Cardiac fibroblast (primary cell): ENCODE results near the gene USP7.
A peak's percentile ranks its signal among the peaks of the same experiment; 100 is the strongest.

Source experiments
- DNase-seq, 2 donors: peaks; one replicate each; pipeline versions ENCODE4 v3.0.0 to v3.0.0-alpha.2; 2010; ENCODE audit warnings: low read depth in 2 of 2
- H3K4me3 ChIP-seq, 2 donors: replicated peaks in 1 of 2; 1 replicate in 1 of 2; 2 replicates in 1 of 2; pipeline ENCODE4 v1.5.1; 2011; ENCODE audit warnings: low read depth in 2 of 2, low read length in 2 of 2, mild to moderate bottlenecking in 2 of 2, moderate library complexity in 1 of 2
- CTCF ChIP-seq: IDR thresholded peaks from one replicate; pipeline ENCODE4 v1.5.1; 2011; ENCODE audit warnings: low read depth, mild to moderate bottlenecking, low read length, inconsistent platforms

Gene USP7

GRCh38 chr16:8936421-8936820, 27.3 kb downstream of the USP7 start:
- H3K4me3 ChIP-seq = no peak overlapping the region
- peak; percentile 71 for TF ChIP-seq CTCF
- peak; percentile 36 to 52 for DNase-seq

GRCh38 chr16:8935989-8936388, 27.7 kb downstream of the USP7 start:
- DNase-seq = no peak
- TF ChIP-seq CTCF = peak; percentile 34
- no peak overlapping the region for H3K4me3 ChIP-seq

- no peak for DNase-seq
- TF ChIP-seq CTCF = no peak
- no peak overlapping the region for H3K4me3 ChIP-seq
Measured at GRCh38 chr16:8934601-8935000, 29.1 kb downstream of the USP7 start.

- H3K4me3 ChIP-seq = no peak overlapping the region
- TF ChIP-seq CTCF = no peak
- DNase-seq = peak; percentile 66 to 75
Measured at GRCh38 chr16:8931859-8932258, 31.8 kb downstream of the USP7 start.

GRCh38 chr16:8929086-8929748, 34.5 kb downstream of the USP7 start:
- no peak for TF ChIP-seq CTCF
- DNase-seq = no peak
- H3K4me3 ChIP-seq = no peak overlapping the region

GRCh38 chr16:8928467-8928957, 35.2 kb downstream of the USP7 start:
- DNase-seq = peak; percentile 43 to 80
- H3K4me3 ChIP-seq = no peak overlapping the region
- TF ChIP-seq CTCF = no peak

- DNase-seq = no peak
- H3K4me3 ChIP-seq = no peak overlapping the region
- TF ChIP-seq CTCF = no peak
Measured at GRCh38 chr16:8926827-8927226, 36.9 kb downstream of the USP7 start.
